GM10847 (cell line): ENCODE data around the gene SERINC3.

Experiments
- POLR2A ChIP-seq: IDR thresholded peaks from 2 replicates; pipeline ENCODE4 v1.6.1; 2011; ENCODE audit not compliant: insufficient read length; ENCODE audit errors: extremely low read depth

Gene SERINC3

DNA sequence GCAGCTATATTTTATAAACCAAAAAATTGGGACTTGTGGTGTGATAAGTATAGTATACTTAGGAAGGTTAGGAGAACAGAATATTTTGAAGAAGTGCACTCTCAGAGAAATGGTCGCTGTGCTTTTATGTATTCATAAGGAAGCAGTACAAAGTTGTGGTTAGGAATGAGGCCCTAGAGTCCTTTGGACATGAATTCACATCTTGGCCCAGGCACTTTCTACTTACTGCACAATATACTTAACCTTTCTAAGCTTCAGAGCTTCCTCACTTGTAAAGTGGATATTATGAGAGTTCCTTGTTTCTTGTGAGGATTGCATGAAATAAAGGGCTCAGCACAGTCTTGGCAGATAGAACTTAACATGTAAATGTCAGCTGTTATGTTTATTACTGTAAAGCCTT, 21.0 kb upstream of the SERINC3 start:
- no peak for TF ChIP-seq POLR2A

DNA sequence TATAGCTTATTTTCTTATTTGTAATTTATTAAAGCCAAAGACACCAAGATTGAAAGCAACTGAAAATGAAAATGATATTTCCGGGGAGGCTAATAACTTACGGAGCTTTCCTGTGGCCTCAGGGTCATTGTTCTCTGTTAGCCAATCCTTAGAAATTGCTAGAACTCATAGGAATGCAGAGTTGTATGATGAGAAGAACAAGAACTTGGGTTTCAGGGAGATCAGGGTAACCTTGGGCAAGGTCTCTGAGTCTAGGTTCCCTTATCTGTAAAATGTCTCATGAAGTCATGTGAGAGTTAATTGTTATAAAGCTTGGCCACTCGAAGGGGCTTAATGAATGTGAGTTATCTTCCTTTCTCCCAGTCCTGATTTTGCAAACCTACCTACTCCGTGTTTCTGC, 20.1 kb upstream of the SERINC3 start:
- TF ChIP-seq POLR2A = no peak

DNA sequence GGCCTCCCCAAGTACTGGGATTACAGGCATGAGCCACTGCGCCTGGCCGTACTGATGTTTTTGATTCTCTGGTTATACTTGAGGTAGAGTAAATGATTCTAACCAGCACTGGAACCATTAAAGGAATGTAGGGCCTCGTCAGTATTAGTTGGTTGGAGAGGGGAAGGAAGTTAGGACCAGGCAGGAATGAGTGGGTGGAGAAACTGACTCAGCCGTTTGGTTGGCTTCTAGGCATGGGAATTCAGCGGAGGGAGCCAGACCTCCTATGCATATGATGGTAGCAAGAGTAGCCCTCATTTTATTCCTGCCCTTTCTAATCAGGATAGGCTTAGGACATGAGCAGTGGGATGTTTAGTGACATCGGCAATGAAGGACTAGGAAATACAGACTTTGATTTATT, 19.0 kb upstream of the SERINC3 start:
- no peak for TF ChIP-seq POLR2A

DNA sequence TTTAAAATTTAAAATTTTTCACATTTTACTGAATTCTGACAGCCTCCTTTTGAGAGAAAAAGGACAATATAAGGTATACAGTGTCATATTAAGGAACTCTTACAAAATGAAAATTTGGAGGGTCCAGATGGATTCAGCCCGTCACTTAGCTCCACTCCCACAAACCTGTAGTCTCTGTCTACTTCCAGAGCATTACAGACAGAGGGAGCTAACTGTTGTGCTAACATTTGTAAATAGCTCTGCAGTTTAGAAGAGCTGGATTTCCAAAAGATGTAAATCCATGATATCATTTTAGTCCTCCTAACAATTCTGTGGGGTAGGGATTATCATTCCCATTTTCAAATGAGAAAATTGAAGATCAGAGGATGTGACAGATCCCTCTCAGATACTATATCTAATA, 16.1 kb upstream of the SERINC3 start:
- no peak for TF ChIP-seq POLR2A

DNA sequence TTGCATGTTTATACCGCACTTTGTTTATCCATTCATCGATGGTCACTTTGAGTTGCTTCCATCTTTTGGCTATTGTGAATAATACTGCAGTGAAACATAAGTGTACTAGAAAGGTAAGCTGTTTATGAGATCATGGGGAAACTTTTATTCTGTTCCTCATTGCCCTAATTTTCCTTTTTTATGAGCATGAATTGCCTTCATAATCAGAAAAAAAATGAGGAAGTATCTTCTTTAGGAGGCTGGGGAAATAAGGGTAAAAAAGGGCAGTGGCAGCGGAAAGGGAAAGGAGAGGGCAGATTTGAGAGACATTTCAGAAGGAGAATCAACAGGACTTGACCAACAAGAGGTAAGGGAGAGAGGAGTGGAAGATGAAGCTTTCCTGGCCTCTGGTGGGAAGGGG, 14.3 kb upstream of the SERINC3 start:
- no peak for TF ChIP-seq POLR2A

DNA sequence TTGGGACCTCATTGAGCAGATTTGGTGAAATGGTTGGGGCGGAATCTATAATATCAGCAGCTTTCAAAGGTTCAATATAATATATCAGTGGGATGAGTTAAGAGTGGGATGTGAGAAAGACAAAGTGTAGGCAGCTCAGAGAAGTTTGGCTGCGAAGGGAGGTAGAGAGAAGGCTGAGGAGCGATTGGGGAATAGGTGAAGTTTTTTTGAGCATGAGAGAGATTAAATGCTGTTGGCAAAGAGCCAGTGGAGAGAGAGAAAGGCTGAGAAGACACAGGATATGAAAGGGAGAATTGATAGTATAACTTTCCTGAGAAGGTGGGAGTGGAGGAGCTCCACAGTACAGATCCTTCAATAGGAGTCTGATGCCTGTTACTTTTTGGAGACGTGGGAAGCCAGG, 12.1 kb upstream of the SERINC3 start:
- no peak for TF ChIP-seq POLR2A

DNA sequence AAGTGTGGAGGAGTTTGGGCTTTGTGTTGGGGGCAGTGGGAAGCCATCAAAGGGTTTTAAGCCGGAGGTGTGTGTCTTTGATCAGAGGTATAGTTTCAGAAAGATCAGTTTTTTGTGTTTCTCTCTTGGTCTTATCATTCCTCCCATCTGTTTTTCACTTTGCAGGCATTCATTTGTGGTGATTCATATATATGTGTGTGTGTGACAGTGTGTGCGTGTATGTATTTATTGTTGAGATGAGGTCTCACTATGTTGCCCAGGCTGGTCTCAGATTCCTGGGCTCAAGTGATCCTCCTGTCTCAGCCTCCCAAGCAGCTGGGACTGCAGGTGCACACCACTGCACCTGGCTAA, 11.1 kb upstream of the SERINC3 start:
- no peak for TF ChIP-seq POLR2A

DNA sequence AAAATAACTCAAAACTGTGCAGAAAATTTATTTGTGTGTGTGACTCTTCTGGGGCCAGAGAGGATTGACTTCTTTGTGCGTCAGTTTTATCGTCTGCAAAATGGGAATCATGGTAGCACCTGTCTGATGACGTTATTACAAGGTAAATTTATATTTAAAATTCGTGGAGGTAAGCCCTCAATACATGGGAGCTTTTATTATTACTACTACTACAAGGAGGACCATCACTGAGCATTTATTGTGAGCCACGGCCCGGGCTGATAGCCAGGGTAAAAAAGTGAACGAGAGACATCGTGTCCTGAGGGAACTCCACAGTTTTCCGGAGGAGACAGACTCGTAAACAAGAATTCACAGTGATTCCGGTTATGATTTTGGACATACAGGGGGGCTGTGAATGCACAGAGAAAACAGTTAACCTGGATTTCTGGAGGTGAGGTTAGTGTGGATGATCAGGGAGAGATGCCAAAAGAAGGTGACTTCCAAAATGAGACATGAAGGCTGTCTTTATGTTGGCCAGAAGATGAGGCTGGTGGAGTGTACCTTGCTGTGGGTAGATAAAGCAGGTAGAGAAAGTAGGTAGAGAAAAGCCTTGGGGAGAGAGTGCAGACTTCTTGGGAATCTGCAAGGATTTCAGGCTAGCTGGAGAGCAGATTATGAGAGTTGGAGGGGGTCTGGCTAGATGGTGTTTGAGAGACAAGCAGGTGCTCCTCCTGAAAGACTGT, 10.6 kb upstream of the SERINC3 start:
- no peak for TF ChIP-seq POLR2A

DNA sequence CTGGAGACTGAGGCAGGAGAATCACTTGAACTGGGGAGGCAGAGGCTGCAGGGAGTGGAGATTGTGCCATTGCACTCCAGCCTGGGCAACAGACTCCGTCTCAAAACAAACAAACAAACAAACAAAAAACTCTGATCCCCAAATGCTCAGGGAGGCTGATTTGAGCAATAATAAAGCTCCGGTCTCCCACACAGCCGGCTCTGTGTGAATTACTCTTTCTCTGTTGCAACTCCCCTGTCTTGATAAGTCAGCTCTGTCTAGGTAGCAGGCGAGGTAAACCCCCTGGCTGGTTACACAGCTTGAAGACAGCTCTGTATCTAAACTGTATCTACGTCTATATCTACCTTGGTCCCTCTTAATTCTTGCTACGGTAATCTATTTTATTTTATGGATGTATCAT, 6.4 kb upstream of the SERINC3 start:
- no peak for TF ChIP-seq POLR2A

DNA sequence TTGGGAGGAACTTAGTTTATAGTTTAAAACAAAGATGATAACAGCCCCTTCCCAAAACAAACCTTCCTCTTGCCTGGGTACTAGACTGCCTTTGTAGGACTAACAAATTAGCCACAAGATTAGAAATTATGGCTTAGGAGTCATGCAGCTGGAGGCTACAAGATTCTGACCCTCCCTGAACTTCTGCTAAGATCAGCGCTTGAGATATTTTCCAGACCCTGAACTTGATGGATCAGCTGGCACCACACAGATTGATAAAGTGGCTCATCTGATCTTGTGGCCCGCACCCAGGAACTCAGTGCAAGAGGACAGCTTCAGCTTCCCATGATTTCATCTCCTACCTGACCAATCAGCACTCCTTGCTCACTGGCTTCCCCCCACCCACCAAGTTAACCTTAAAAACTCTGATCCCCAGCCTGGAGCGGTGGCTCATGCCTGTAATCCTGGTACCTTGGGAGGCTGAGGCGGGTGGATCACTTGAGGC, 5.9 kb upstream of the SERINC3 start:
- no peak for TF ChIP-seq POLR2A

DNA sequence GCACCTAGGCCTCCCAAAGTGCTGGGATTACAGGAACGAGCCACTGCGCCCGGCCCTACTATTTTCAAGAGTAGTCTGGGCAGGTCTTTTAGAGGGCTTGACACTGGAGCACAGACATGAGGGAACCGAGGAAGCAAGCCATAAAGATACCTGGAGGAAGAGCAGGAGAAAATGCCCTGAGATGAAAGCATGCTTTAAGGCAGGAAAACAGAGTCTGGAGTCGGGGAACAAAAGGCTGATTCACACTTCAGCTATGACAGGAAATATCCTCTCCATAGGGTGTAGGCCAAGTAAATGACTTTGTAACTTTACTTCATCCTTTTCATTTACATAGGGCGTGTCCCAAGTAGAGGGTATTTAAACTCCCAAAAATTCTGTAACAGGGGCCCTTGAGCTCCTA, 4.3 kb upstream of the SERINC3 start:
- TF ChIP-seq POLR2A = no peak

DNA sequence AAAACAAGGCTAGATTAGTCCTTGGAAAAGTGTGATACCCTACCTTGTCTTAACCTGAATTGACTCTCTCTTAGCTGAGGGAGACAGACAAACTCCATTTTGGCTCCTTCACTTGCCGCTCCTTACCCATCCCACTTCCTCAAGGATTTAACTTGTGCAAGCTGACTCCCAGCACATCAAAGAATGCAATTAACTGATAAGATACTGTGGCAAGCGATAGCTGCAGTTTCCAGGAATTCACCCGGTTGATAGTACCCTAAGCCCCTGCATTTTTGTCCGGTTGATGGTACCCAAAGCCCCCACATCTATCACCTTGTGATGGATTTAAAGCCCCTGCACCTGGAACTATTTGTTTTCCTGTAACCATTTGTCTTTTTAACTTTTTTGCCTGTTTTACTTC, 1.9 kb upstream of the SERINC3 start:
- no peak for TF ChIP-seq POLR2A

DNA sequence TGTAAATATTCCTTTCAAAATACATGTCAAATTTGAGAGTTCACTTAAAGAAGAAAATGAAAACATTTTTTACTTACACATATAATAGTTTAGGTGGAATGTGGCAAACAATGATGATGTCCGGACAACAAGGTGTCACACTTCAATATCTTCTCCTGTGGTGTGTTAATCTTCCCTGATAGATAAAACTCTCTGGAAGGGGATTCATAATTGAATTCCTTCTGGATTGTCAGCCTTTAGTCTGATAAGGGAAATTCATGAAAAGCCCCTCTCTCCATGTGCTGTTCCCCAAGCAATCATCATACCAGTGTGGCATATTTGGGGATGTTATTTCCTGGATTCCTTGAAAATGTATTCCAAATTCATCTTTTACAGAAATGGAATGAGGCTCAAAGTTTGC, 971 bp upstream of the SERINC3 start:
- TF ChIP-seq POLR2A = no peak

DNA sequence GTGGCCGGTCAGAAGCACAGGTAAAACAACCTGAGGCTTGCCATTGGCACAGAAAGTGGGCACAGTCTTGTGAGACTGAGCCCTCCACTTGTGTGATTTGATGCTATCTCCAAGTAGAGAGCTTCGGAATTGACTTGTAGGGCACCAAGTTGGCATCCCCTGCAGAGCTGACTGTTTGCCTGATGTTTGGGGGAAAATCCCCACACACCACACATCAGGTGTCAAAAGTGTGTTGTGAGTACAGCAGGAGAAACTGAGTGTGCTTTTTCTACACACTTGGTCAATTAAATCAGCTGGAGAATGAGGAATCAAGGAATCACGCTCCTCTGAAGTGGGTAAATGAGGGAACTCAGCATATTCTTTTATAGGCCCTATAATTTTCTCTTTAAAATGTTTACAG, 989 bp downstream of the SERINC3 start:
- no peak for TF ChIP-seq POLR2A

DNA sequence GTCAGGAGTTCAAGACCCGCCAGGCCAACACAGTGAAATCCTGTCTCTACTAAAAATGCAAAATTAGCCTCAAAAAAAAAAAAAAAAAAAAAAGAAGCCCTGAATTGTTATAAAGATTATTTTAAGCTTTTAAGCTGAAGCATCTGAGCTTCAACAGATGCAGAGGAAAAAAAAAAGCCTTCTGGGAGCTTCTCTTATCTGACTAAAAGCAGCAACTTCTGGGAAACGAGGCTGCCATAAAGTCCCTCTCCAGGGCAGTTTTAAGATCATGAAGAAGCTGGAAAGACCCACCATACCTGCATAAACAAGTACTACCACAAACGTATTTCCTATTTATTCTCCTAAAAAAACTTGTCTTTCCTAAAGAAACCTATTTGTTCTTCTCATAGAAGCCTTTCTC, 3.6 kb downstream of the SERINC3 start:
- no peak for TF ChIP-seq POLR2A

DNA sequence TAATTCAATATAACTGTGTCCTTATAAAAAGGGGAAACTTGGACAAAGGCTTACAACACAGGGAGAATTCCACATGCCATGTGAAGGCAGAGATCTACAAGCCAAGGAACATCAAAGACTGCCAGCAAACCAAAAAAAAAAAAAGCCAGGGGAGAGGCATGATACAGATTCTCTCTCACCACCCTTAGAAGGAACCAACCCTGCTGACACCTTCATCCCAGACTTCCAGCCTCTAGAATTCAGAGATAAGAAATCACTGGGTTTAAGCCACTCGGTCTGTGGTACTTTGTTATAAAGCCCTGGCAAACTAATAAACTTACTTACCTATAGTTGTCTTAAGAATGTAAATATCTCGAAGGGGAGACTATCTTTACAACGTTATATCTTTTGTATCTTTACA, 4.4 kb downstream of the SERINC3 start:
- TF ChIP-seq POLR2A = no peak

DNA sequence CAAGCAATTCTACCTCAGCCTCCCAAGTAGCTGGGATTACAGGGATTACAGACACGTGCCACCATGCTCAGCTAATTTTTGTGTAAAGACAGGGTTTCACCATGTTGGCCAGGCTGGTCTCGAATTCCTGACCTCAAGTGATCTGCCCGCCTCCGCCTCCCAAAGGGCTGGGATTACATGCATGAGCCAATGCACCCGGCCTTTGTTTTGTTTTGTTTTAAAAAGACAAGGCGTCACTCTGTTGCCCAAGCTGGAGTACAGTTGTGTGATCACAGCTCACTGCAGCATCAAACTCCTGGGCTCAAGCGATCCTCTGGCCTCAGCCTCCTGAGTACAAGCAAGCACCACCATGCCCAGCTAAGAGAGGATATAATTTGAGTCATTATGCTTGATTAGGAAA, 5.4 kb downstream of the SERINC3 start:
- TF ChIP-seq POLR2A = no peak
